CD4-positive, alpha-beta T cell treated with Interleukin-15 for 1 hour (primary cell): ENCODE data around the gene TBX21.
A peak's percentile ranks its signal among the peaks of the same experiment; 100 is the strongest.

Experiments
- DNase-seq: peaks from one replicate; pipeline ENCODE4 v3.0.0-alpha.2; 2020

The TBX21 gene

DNA sequence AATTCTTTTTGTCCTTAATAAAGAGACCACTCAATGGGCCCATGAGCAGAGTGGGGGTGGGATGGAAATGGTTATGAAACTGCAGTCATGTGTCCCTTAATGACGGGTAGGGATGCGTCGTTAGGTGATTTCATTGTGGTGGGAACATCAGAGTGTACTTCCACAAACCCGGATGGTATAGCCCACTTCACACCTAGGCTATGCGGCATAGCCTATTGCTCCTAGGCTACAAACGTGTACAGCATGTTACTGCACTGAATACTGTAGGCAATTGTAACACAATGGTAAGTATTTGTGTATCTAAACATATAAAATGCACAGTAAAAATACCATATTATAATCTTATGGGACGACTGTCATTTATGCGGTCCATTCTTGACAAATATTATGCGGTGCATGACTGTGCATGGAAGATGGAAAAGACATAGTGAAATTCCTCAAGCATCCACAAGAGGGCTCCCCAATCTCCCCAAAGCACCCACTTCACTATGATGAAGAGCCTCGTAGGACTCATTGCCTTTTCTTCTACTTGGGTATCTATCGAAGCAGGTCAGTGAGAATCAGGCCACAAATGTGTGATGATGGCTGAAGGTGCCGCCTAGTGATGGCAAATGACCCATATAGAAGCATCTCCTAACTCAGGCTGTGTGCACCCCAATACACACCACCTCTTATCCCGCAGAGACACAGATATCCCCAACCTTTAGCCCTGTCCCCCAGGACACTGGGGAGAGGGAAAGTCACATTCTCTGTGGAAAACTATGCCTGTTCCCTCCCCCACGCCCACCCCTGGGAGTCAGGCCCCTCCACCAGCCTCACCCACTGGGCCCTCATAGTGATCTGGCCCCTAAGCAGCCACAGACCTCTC, 43.5 kb downstream of the TBX21 start:
- no peak for DNase-seq

GRCh38 chr17:47778184-47778635, 45.2 kb downstream of the TBX21 start:
- DNase-seq: no peak

DNA sequence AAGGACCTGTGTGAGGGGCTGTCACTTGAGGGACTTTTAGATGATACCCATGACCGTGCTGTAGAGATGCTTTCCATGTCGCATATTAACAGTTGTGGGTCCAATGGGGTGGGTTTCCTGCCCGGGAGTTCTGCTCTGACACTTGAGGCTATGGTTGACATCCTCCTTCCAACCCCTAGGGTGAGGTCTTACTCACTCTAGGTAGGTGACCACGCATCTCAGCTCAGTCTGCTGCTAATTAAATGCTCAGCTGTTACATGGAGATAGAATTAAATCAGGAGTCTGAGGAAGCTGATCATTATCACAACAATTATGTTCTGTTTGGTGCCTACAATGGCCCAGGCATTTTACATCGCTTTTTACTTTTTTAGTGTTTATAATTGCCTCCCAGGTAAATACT, 48.4 kb downstream of the TBX21 start:
- no peak for DNase-seq

- no peak for DNase-seq
Observed at GRCh38 chr17:47785538-47786123, 52.6 kb downstream of the TBX21 start.

DNA sequence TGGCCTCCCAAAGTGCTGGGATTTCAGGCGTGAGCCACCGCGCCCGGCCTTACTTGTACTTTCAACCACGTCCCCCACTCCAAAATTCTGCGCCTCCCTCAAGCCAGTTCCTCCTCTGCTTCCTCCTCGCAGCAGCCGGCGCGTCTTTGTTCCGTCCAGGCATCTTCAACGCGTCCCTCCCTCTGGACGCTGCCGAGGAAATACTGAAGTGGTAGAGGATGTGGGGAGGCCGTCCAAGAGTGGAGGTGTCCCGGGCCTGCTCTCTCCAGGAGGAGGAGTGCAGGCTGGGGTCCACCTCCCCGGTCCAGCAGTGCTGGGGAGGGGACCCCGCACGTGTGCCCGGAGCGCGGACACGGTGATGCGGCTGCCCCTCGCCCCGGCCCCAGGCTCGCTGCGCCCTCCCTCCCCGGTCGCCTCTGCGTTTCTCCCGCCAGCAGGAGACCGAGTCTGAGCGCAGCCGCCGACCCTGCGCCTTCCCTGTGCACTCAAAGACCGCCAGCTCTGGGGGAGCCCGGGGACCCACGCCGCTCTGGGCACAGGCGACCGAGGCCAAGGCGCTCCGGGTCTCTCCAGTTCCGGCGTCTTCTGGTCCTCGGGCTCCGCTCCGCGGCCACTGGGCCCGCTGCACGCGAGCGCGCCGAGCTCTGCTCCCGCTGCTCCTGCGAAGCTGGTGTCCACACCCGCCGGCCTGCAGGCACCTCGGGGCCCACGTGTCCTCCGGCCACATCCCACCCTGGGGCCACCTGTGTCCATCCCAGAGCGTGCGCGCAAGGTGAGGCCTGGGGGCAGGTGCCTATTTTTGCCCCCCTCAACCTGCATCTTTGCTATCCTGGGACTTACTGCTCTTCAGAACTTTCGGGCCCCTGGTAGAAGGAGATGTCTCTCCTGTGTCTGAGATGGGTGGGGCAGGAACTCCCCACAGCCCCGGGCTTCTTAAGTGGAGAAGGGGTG, 56.9 kb downstream of the TBX21 start:
- DNase-seq: peak; percentile 38

DNA sequence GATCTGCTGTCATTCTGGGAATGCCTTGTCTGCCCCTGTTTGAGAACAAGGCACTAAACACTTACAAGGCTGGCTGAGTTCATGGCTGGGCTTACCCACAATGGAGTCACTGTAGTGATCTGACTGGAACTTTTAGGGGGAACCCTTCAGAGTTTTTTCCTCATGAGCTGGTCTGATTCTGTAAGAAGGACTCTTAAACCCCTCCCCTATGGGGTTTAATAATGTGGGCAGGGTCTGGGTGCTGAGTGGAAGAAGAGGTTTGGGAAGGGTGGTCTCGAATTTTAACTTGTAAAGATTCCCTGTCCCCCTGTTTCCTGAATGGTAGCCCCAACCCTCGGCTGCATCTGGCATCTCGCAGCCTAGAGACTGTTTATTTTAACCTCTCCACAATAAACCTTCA, 58.0 kb downstream of the TBX21 start:
- no peak for DNase-seq

DNA sequence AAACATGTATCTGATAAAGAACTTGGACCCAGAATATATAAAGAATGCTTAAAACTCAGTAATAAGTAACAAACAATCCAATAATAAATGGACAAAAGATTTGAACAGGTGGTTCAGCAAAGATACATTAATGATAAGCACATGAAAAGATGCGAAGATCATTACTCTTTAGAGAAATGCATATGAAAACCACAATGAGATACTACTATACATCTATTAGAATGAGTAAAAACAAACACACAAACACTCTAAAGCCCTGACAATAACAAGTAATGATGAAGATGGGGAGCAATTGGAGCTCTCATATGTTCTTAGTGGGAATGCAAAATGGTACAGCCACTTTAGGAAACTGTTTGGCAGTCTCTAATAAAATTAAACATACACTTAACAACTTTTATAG, 59.4 kb downstream of the TBX21 start:
- no peak for DNase-seq

GRCh38 chr17:47792979-47793378, 59.9 kb downstream of the TBX21 start:
- no peak for DNase-seq
